ENCODE measurements around the gene INPP5J.

DNA sequence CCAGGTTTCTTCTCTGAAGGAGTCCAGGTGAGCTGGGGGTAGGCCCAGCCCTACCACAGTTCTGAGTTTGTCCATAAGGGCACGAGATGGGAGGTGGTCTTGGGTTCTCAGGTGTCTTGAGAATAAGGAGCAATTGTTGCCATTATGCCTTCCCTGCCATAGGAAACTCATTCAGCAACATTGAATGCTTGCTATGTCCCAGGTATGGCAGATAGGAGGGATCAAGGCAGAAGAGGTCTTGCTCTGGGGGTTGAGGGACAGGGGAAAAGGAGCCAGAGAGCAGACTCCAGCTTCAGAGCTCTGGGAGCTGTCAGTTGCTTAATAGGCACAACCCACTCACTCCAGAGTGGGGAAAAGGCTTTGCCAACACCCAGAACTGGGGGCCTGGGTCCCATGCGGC lies 19.7 kb upstream of the INPP5J start:
- TF ChIP-seq, protein P1, sequence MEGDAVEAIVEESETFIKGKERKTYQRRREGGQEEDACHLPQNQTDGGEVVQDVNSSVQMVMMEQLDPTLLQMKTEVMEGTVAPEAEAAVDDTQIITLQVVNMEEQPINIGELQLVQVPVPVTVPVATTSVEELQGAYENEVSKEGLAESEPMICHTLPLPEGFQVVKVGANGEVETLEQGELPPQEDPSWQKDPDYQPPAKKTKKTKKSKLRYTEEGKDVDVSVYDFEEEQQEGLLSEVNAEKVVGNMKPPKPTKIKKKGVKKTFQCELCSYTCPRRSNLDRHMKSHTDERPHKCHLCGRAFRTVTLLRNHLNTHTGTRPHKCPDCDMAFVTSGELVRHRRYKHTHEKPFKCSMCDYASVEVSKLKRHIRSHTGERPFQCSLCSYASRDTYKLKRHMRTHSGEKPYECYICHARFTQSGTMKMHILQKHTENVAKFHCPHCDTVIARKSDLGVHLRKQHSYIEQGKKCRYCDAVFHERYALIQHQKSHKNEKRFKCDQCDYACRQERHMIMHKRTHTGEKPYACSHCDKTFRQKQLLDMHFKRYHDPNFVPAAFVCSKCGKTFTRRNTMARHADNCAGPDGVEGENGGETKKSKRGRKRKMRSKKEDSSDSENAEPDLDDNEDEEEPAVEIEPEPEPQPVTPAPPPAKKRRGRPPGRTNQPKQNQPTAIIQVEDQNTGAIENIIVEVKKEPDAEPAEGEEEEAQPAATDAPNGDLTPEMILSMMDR (conservative IDR thresholded peaks at IDR 0.05 in 1 of 2, IDR thresholded peaks at IDR 0.05 in 1 of 2; ENCODE audit: extremely low read depth in 1 of 2, insufficient read depth in 1 of 2, low read depth in 1 of 2, low read length in 2 of 2), result no peak
- TF ChIP-seq EZH2 (IDR thresholded peaks at IDR 0.05; ENCODE audit: borderline replicate concordance, low read length), result no peak

Measured in mammary epithelial cell (primary cell).